ENCODE measurements around the gene UNC45A.

GRCh38 chr15:90907838-90908507 lies 27.1 kb upstream of the UNC45A start:
- TF ChIP-seq CTCF (conservative IDR thresholded peaks at IDR 0.05; ENCODE audit: low read depth, low read length) (no peak), EZH2 (IDR thresholded peaks at IDR 0.05; ENCODE audit: low read length, unreplicated experiment) (no peak)
